KBM-7 (cell line): ENCODE measurements around the gene ZNF397.

Experiments used
- DNase-seq: peaks from one replicate; pipeline ENCODE4 v3.0.0-alpha.2; 2015
- in situ Hi-C: fragments of 300-500 bp; cut with MboI; formaldehyde crosslinking; loops from 2 replicates; pipeline ENCODE4 v1.14.3; 2020; ENCODE audit warnings: low sequenced_read_pairs, low pct_unique_long_range_greater_than_20kb, mixed read lengths

Gene ZNF397

DNA sequence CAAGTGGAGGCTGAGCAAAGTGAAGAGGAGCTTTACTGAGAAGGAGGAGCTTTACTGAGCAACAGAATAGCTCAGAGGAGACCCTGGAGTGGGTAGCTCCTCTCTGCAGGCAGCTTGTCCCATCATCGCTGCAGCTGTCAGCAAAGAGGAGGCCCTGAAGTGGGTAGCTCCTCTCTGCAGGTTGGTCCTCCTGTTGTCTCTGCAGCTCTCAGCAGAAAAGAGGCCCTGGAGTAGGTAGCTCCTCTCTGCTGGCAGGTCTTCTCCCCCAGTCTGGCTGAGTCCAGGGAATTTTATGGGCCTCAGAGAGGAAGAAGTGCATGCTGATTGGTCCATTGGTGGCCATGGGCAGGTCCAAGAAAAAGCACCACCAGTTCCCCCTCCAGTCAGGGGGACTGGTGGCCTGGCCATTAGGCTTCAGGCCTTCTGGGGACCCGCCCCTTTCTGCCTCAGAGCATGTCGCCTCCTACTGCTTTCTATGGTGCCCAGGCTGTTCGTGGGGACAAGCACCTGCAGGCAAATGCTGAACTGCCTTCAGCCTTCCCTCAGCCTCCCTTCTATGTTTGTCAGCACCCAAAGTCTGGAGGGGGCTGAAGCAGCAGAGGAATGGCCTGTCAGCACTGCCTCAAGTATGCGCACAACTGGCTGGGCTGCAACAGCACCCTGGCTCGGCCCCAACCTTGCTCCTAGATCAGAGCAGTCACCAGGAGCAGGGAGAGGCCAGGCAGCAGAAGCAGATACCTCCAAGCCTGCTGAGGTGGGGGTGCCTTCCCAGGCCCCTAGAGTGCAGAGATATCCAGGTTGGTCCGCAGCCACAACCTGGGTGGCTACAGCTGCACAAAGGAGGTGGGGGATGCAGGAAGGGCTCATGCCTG lies 43.3 kb downstream of the ZNF397 start:
- no peak for DNase-seq
- in situ Hi-C loops, result no loop called here

DNA sequence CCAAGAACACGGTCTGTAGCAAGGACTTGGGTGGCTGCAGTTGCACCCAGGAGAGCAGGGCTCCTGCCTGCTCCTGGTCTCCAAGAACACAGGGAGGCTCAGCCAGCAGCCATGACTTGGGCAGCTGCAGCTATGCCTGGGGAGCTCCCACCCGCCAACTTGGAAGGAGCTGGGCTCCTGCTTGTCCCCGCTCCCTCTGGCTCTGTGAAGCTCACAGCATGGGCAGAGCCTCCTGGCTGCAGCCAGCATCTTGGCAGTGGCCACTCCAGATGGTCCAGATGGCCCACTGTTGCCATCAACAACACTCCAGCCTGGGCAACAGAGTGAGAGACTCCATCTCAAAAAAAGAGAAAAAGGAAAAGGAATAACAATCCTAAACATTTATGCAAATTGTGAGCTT lies 44.0 kb downstream of the ZNF397 start:
- in situ Hi-C loops, result no loop called here
- no peak for DNase-seq

DNA sequence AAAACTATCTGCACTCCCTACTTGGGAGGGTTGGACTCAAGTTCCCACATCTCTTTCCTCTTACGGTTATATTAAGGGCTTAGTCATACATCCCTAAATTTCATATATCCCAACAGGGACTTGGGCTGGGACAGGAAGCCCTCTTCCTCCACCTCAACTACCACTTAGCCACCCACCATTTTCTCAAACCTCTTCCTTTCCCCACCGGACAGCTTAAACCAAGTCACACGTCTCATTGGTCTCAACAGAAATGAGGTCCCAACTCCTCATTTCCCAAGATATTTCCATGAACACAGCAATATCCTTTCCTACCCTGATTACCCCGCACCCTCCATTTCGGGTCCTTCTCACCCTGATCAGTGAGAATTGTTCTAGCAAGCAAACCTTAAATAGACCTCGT lies 48.5 kb downstream of the ZNF397 start:
- DNase-seq, result no peak
- in situ Hi-C loops, result no loop called here

DNA sequence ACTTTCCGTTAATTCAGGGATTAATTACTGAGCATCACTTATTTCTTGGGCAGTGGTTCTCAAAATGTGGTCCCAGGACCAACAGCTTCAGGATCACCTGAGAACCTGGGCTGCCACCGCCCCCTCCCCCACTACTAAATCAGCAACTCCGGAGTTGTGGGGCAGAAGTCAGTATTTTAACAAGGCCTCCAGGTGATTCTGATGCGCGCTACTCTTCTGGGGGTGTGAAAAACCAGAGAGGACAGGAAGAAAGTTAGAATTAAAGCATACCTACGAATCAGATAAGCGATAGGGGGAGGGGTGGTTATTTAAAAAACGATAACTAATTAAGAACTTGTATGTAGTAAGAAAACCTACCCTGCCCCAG lies 48.9 kb downstream of the ZNF397 start:
- in situ Hi-C loops, result no loop called here
- no peak for DNase-seq

DNA sequence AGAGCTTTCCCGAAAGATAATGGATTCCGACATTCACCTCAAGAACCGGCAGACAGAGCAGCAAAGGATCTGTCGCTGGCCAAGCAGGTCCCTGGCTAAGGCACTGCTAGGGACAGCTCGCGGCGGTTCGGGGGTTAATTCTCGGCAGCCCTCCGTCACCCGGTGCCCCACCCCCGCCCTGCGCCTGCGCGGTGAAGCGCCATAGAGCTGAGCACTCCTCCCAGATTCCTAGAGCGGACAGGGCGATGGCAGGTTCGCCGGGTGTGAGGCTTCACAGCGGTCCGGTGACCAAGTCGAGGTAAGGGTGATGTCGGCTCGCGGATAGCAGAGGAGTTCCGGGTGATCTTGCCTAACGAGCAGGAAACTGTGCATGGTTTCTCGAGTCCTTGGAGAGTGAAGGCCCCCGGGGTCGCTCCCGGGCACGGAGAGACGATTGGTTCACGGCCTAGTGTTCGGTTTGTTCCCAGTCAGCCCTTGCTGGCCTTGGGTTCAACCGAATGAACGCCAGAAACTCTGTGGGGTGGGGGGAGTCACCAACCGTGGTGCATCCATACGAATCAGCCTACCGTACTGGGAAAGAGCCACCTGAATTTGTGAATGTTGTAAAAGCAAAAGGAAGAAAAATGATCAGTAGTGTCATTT lies 49.4 kb downstream of the ZNF397 start, which contains the start of gene ZSCAN30:
TSS of gene ZSCAN30 (minus strand) at position 136 of the 642 bp plus-strand sequence. CDS start 25,877 bp downstream, outside the sequence.
- in situ Hi-C loops, result no loop called here
- DNase-seq, result peak; percentile 98

DNA sequence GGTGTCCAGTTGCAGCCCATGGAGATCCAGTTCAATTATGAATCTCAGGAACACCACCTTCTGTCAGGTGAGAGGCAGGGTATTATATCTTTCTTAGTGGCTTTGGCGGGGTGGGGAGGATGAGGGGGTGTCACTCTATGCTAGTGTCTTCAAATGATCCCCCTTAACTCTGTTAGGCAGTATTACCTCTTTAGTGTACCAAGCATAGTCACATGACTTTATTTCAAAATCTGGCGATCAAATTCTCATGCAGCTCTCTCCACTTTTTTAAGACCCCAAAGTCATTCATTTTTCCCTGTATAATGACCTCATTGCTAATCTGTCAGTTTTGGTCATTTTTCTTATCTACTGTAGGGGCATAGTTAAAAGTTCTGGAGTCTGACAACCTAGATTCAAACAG lies 50.3 kb downstream of the ZNF397 start:
- in situ Hi-C loops, result no loop called here

DNA sequence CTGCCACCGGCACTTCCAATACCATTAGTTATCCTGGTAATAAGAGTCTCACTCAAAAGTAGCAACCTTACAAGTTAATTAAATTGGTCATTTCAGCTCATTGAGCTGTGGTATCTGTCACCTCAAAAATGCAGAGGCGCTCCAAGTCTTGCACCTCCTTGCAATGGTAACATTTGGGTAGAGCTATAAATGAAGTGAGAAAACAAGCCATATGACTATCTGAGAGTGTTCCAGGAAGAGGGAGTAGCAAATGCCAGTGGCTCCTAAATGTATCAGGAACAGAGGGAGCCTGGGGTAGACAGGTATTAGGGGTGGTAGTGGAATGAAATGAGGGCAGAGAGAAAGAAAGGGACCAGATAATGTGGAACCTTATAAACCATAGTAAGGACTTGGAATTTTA lies 55.2 kb downstream of the ZNF397 start:
- DNase-seq, result no peak
- in situ Hi-C loops, result no loop called here

More for the DNA sequence above, 50.3 kb downstream of the ZNF397 start:
- DNase-seq, result no peak

DNA sequence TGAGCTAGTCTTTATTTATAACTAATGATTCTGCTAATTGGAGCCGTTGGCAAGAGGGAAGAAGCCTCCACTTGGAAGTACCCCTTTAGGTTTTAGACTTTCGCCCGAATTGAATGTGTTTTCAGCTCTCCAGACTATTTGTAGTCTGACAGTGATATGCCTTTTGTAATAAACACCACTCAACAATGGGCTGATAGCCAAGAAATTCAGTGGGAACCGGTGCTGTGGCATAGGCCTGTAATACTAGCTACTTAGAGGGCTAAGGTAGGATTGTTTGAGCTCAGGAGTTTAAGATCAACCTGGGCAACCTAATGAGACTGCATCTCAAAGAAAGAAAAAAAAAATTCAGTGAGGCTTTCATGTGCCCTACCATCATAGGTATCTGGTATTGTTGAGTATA lies 62.8 kb downstream of the ZNF397 start:
- in situ Hi-C loops, result no loop called here

DNA sequence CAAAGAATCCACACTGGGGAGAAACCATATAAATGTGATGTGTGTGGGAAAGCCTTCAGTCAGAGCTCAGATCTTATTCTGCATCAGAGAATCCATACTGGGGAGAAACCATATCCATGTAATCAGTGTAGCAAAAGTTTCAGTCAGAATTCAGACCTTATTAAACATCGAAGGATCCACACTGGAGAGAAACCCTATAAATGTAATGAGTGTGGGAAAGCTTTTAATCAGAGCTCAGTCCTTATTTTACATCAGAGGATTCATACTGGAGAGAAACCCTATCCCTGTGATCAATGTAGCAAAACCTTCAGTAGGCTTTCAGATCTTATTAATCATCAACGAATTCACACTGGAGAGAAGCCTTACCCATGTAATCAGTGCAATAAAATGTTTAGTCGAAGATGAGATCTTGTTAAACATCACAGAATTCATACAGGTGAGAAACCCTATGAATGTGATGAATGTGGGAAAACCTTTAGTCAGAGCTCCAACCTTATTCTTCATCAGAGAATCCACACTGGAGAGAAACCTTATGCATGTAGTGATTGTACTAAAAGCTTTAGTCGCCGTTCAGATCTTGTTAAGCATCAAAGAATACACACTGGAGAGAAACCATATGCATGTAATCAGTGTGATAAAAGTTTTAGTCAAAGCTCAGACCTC lies 65.9 kb downstream of the ZNF397 start:
- DNase-seq, result peak; percentile 15
- in situ Hi-C loops, result no loop called here

More for the DNA sequence above, 62.8 kb downstream of the ZNF397 start:
- DNase-seq, result no peak
